GM12892 (cell line): ENCODE results near the gene RTN4RL1.
"Not testable (repeated sequence)": the region's sequence is repeated elsewhere in the genome, so short reads cannot be mapped to it uniquely, and the experiment has no call there.

Source experiments
- DNase-seq: peaks from one replicate; pipeline ENCODE4 v3.0.0; 2011; ENCODE audit not compliant: insufficient read length
- FAIRE-seq: peaks from 2 replicates; lab custom pipeline; 2011; peaks lifted over from hg19 to GRCh38; lab: Jason Lieb, UNC
- POLR2A ChIP-seq: IDR thresholded peaks from 2 replicates; pipeline ENCODE4 v1.6.1; 2011; ENCODE audit warnings: low read depth, low read length, control low read depth
- POLR2AphosphoS5 ChIP-seq: IDR thresholded peaks from 2 replicates; pipeline ENCODE4 v1.6.1; 2011; ENCODE audit warnings: low read depth, low read length, control low read depth
- TAF1 ChIP-seq: IDR thresholded peaks from 2 replicates; pipeline ENCODE4 v1.6.1; 2011; ENCODE audit warnings: low read depth, mild to moderate bottlenecking, control low read depth, low read length, borderline replicate concordance

The RTN4RL1 gene

DNA sequence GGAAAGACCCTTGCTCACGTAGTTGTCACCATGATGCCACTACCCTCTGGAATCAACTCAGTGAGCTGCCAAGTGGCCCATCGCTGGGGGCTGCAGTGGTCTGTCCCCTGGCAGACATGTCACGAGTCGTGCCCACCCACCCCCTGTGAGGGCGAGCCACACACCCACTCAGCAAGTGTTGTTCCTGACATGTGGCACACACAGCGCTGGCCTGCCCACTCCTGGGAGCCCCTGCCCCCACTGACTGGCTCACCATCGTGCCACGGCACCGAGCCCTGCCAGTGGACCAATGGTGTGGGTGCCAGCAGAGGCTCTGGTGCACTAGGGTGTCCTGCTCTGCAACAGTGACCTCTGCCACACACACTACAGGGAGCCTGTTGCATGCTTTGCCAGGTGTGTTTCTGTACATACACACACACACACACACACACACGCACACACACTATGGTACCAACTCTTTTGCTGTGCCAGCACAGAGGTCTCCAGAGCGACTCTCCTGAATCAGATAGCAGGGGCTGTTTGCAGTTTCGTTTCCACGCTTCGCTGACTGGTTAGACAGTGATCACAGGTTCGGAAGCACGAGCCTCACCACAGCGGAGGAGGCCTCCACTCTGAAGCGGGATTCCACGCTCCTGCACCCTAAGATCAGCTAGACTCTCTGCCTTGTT is 7.7 kb downstream of the RTN4RL1 start:
- TF ChIP-seq TAF1 (no peak), POLR2AphosphoS5 (no peak), POLR2A (no peak)
- no peak for DNase-seq
- no peak for FAIRE-seq

DNA sequence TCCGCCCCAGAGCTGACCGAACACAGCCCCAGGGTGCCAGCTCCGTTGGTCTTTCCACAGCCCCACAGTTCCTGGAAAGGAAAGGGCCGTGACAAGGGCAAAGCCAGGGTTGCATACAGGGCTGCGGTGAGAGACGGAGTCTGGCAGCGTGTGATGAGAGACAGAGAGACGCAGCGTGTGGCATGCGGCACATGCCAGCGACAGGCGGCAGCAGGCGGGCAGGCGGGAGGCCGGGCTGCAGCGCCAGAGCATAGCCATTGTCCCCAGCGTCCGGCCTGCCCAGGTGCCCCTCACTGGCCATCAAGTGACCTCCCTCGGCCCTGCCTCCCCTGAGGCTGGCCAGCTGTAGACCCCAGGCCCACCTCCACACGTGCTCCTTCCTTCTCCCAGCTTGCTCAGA is 8.6 kb downstream of the RTN4RL1 start:
- DNase-seq, result no peak
- TF ChIP-seq POLR2AphosphoS5 (no peak), POLR2A (no peak), TAF1 (no peak)
- FAIRE-seq, result no peak

DNA sequence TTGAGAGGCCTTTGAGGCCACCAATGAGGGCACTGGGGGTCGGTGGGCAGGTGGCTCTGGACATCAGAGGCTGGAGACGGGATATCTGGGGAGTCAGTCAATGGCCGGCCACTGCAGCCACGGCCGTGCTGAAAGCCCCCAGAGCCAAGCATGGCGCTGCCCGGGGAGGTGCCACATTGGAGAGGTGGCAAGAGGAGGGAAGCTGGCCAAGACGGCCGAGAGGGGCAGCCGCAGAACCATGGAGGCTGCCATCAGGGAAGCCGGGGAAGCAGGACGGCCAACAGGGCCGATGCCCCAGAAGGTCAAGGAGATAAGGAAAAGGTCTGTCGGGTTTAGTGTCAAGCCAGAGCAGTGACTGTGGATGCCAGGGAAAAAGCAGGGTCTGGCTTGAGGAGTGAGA is 9.8 kb downstream of the RTN4RL1 start:
- DNase-seq (no peak), FAIRE-seq (no peak)
- TF ChIP-seq TAF1, result no peak
- no peak for TF ChIP-seq POLR2AphosphoS5
- TF ChIP-seq POLR2A, result no peak

DNA sequence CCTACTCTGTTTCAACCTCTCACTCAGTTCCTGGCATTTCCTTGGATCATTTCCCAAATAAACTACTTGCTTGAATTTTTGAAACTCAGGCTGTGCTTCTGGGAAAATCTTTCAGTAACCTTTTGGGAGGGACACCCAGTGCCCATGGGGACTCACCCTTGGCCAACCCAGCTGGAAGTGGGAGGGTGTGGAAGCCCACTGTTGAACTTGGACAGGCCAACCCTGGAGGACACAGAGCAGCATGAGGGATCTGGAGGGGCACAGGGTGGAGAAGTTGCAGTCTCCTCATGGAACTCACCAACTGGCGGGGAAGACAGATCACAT is 11.2 kb downstream of the RTN4RL1 start:
- DNase-seq (no peak), FAIRE-seq (no peak)
- TF ChIP-seq POLR2A (no peak), TAF1 (no peak), POLR2AphosphoS5 (no peak)

DNA sequence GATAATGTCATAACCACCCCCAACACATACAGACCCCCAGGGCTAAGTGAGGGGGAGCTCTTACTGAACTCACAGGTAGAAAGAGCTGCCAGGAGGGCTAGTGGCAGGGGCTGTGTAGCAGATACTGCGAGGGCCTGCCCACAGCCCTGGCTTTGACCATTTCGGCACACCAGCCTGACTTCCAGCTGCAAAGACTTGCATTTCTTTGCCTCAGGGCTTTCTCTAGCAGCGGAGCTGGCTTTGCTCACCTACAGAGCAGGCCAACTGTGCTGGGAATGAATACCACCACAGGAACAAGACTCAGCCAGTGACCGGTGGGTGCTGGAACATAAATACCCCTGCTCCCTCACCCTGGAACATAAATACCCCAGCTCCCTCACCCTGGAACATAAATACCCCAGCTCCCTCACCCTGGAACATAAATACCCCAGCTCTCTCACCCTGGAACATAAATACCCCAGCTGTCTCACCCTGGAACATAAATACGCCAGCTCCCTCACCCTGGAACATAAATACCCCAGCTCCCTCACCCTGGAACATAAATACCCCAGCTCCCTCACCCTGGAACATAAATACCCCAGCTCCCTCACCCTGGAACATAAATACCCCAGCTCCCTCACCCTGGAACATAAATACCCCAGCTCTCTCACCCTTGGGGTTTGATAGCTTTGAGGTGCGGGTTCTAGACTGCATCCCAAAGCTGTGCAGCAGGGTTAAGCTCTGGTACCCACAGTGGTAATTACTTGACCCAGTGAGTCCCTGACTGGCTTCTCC is 11.7 kb downstream of the RTN4RL1 start:
- not testable (repeated sequence) for DNase-seq

DNA sequence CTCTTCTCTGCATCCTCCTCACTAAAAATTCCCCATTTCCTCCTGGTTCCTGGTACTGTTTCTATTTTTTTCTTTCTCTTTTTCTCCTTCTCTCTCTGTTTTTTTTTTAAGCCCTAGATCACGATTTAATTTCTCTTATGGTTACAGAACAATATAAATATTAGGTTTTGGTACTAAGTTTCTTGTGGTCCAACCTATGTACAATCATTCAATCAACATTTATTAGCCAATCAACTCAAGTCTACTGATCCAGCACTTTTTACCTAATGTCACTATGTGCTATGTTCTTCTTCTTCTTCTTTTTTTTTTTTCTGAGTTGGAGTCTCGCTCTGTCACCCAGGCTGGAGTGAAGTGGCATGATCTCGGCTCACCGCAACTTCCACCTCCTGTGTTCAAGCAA is 12.6 kb downstream of the RTN4RL1 start:
- no peak for DNase-seq
- no peak for FAIRE-seq
- TF ChIP-seq TAF1, result no peak
- TF ChIP-seq POLR2AphosphoS5, result no peak
- no peak for TF ChIP-seq POLR2A

More for the DNA sequence above, 11.7 kb downstream of the RTN4RL1 start:
- FAIRE-seq, result not testable (repeated sequence)

DNA sequence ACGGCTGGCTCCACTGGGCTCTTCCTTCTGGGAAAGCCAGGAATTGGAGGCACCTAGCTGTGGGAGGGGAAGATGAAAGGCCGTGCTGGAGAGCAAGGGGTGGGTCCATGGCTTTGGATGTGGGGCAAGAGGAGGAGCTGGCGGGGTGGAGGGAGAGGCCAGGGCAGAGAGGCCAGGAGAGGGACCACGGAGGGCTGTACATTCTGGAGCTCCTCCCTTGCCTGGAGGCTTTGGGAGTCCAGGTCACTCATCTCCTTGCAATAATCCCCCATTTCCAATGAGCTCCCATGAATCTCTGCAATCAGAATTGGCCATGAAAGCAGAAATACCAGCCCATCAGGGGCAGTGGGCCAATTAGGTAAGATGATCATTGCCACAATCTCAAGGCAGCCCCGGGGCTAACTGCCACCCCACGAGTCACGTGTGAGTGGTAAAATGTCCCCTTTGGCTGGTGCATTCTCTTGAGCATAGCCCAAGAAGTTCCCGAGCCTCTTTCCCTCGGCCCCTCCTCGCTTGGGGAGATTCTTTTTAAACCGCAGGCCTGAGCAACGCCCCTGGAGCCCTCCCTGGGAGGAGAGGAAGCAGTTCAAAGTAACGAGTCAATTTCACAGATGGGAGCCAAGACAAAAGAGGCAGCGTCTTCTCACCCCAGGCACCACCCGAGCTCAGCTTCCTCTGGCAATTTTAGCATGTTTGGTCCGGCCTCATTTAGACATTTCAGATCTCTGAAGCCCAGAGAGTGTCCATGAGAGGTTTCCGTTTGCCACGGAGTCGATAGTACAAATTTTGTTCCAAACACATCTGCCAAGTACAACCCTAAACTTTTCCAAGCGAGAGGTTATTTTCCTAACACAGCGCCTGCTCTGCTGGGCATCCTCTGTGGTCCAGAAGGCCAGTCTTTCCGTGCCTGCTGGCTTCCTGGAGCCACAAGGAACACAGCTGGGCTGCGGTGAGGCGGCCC is 13.4 kb downstream of the RTN4RL1 start:
- DNase-seq (no peak), FAIRE-seq (no peak)
- no peak for TF ChIP-seq POLR2A
- TF ChIP-seq POLR2AphosphoS5, result no peak
- TF ChIP-seq TAF1, result no peak

DNA sequence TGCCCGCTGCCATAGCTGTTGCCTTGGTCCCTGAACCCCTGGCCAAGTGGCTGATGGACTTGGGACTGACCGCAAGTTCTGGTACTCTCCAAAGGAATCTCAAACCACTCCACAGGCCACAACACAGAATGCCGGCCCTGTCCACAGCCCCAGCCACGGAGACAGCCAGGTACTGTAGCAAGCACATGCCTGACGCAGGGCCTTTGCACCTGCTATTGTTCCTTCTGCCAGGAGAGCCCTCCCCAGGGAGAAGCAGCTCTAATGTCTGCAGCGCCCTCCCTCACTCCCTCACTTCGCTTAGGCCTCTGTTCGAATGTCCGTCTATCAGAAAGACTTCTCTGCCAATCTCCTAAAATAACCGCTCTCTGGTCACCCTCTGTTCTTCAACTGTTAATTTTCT is 15.4 kb downstream of the RTN4RL1 start:
- no peak for TF ChIP-seq POLR2AphosphoS5
- TF ChIP-seq POLR2A, result no peak
- TF ChIP-seq TAF1, result no peak
- DNase-seq, result no peak
- FAIRE-seq, result no peak

DNA sequence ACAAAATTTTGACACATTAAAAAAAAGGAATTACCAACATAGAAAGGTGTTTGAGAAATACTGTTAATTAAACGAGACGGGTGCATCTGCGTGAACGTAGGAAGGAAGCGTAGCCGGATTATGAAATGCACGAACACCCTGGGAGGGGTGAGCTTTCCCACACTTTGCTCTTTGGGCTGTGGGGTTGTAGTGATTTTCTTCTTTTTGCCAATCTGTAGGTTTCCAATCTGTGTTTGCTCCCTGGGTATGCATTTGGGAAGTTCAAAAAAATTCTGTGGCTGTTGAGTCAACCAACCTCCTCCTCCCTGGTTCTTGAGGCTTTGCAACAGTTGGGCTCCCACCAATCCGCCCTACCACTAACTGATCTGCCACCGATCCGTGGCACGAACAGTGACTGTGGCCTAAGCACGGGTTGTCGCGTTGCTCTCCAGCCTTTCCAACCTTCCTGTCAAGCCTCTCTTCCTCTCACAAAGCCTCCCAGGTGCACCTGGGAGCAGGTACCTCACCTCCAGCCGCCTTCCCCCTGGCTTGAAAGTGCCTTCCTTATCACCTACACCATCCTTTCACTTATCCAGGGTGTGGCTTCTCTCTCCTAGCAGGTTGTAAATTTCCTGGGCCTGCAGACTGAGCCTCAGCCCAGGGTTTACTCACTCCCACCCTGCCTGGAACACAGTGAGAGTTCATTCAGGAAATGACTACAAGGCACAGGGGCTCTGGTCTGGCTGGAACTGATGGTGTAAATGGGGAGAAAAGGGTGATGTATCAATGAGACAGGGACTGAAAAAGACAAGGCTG is 16.6 kb downstream of the RTN4RL1 start:
- DNase-seq (no peak), FAIRE-seq (no peak)
- TF ChIP-seq TAF1, result no peak
- no peak for TF ChIP-seq POLR2AphosphoS5
- TF ChIP-seq POLR2A, result no peak

DNA sequence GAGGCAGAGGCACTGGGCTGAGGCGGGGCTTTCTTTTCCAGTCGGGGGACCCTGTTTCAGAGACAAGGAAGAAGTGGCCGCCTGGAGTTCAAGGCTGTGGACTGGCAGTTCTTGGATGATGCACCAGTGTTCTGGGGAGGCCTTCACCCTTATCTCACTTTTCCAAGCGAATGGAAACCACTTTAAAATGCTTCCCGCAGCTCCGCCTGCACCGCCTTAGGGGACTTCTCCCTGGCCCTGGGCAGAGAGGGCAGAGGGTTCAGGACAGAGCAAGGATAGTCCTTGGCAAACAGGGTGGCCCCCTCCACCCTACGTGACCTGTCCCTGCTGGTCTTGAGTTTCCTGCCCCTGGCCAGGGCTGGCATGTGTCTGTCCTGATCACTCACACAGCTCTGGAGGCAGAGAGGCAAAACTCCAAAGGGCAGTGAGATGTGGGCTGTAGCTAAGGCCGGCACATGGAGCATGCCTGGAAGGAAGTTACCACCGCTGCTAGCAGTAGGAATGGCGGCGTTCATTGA is 20.6 kb downstream of the RTN4RL1 start:
- DNase-seq, result no peak
- no peak for TF ChIP-seq POLR2A
- TF ChIP-seq TAF1, result no peak
- TF ChIP-seq POLR2AphosphoS5, result no peak
- no peak for FAIRE-seq
